ENCODE measurements around the gene HTR4.

The HTR4 gene

GRCh38 chr5:148511810-148512347, 142.4 kb downstream of the HTR4 start:
- Histone ChIP-seq H3K4me1 (ENCODE audit: control insufficient read depth in 2 of 2, insufficient read depth in 1 of 2, low read depth in 1 of 2, low read length in 2 of 2) (no peaks in the 10 kb centered on the region), H2BK12ac (ENCODE audit: low read length) (no peak overlapping the region), H3K4me3 (ENCODE audit: low read length in 2 of 2) (no peak overlapping the region), H3K27me3 (ENCODE audit: control insufficient read depth in 3 of 3, insufficient read depth in 3 of 3, low read depth in 1 of 3, low read length in 3 of 3) (no peaks in the 10 kb centered on the region), H4K91ac (ENCODE audit: low read depth, low read length, poor library complexity) (no peak overlapping the region), H2AFZ (ENCODE audit: low read length) (no peak overlapping the region), H3K14ac (ENCODE audit: low read length) (no peak overlapping the region), H3K27ac (replicated peaks; ENCODE audit: low read length) (no peak overlapping the region), H3K36me3 (replicated peaks in 1 of 2; ENCODE audit: control insufficient read depth in 2 of 2, insufficient read depth in 2 of 2, low read length in 2 of 2) (no peaks in the 10 kb centered on the region), H2BK120ac (ENCODE audit: low read depth, low read length) (no peak overlapping the region), H2BK15ac (ENCODE audit: low read length) (no peak overlapping the region), H3K23ac (ENCODE audit: low read depth, low read length, poor library complexity) (no peak overlapping the region), H3K4ac (ENCODE audit: low read length) (no peak overlapping the region), H3K4me2 (ENCODE audit: insufficient read depth, low read length, poor library complexity, severe bottlenecking) (no peak overlapping the region), H4K8ac (ENCODE audit: low read depth, low read length) (no peak overlapping the region), H3K79me1 (ENCODE audit: low read depth, low read length) (no peaks in the 10 kb centered on the region), H2AK5ac (ENCODE audit: low read depth, low read length) (no peak overlapping the region), H3K9ac (ENCODE audit: low read depth, low read length, poor library complexity) (no peak overlapping the region), H3K18ac (ENCODE audit: low read length) (no peak overlapping the region), H2BK5ac (ENCODE audit: low read length) (no peak overlapping the region), H3K9me3 (replicated peaks in 1 of 2; ENCODE audit: control insufficient read depth in 2 of 2, insufficient read depth in 1 of 2, low read depth in 1 of 2, low read length in 2 of 2) (no peaks in the 10 kb centered on the region)
- no peak for DNase-seq (ENCODE audit: low spot score)
- WGBS, 2 donors (ENCODE audit: extremely low coverage in 2 of 2, insufficient read length in 2 of 2, insufficient replicate concordance in 1 of 2) = no CpG with 5 or more reads among the region's 1 CpG

- H2BK120ac ChIP-seq (ENCODE audit: low read depth, low read length) = no peak overlapping the region
Measured at GRCh38 chr5:148509893-148510292, 144.4 kb downstream of the HTR4 start.

GRCh38 chr5:148507648-148508047, 146.7 kb downstream of the HTR4 start:
- WGBS, 2 donors (ENCODE audit: extremely low coverage in 2 of 2, insufficient read length in 2 of 2, insufficient replicate concordance in 1 of 2) = no CpG with 5 or more reads among the region's 3 CpGs

More at GRCh38 chr5:148509893-148510292, 144.4 kb downstream of the HTR4 start:
- Histone ChIP-seq H3K4me2 (ENCODE audit: insufficient read depth, low read length, poor library complexity, severe bottlenecking) (no peak overlapping the region), H4K8ac (ENCODE audit: low read depth, low read length) (no peak overlapping the region), H2BK12ac (ENCODE audit: low read length) (no peak overlapping the region), H3K9me3 (replicated peaks in 1 of 2; ENCODE audit: control insufficient read depth in 2 of 2, insufficient read depth in 1 of 2, low read depth in 1 of 2, low read length in 2 of 2) (no peaks in the 10 kb centered on the region), H3K27me3 (ENCODE audit: control insufficient read depth in 3 of 3, insufficient read depth in 3 of 3, low read depth in 1 of 3, low read length in 3 of 3) (no peaks in the 10 kb centered on the region), H3K4me3 (ENCODE audit: low read length in 2 of 2) (no peak overlapping the region), H4K91ac (ENCODE audit: low read depth, low read length, poor library complexity) (no peak overlapping the region), H3K9ac (ENCODE audit: low read depth, low read length, poor library complexity) (no peak overlapping the region), H3K4me1 (ENCODE audit: control insufficient read depth in 2 of 2, insufficient read depth in 1 of 2, low read depth in 1 of 2, low read length in 2 of 2) (no peaks in the 10 kb centered on the region), H2BK5ac (ENCODE audit: low read length) (no peak overlapping the region), H2AK5ac (ENCODE audit: low read depth, low read length) (no peak overlapping the region), H3K27ac (replicated peaks; ENCODE audit: low read length) (no peak overlapping the region), H3K36me3 (replicated peaks in 1 of 2; ENCODE audit: control insufficient read depth in 2 of 2, insufficient read depth in 2 of 2, low read length in 2 of 2) (no peaks in the 10 kb centered on the region), H2BK15ac (ENCODE audit: low read length) (no peak overlapping the region), H3K23ac (ENCODE audit: low read depth, low read length, poor library complexity) (no peak overlapping the region), H2AFZ (ENCODE audit: low read length) (no peak overlapping the region), H3K79me1 (ENCODE audit: low read depth, low read length) (no peaks in the 10 kb centered on the region), H3K18ac (ENCODE audit: low read length) (peak overlapping the region; percentile 4), H3K4ac (ENCODE audit: low read length) (no peak overlapping the region), H3K14ac (ENCODE audit: low read length) (no peak overlapping the region)
- WGBS, 2 donors (ENCODE audit: extremely low coverage in 2 of 2, insufficient read length in 2 of 2, insufficient replicate concordance in 1 of 2) = no CpG with 5 or more reads among the region's 2 CpGs
- DNase-seq (ENCODE audit: low spot score) = no peak

DNA sequence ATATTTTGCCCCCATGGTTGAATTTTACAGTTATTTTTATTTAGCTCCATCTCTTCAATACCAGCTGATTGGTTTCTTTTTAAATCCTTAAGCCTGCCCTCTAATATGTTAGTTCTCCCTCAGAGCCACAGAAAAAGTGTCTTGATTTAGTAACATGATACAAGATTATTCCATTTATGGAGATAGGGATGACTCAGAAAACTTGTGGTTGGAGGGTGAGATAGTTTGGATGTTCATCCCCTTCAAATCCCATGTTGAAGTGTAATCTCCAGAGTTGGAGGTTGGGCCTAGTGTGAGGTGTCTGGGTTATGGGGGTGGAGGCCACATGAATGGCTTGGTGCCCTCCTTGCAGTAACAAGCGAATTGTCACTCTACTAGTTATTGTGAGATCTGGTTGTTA, 154.9 kb downstream of the HTR4 start:
- H2AFZ ChIP-seq (ENCODE audit: low read length) = no peak overlapping the region
- H3K4me2 ChIP-seq (ENCODE audit: insufficient read depth, low read length, poor library complexity, severe bottlenecking) = no peak overlapping the region
- H4K91ac ChIP-seq (ENCODE audit: low read depth, low read length, poor library complexity) = no peak overlapping the region
- no peak overlapping the region for H3K9ac ChIP-seq (ENCODE audit: low read depth, low read length, poor library complexity)
- no CpG with 5 or more reads among the region's 1 CpG for WGBS, 2 donors (ENCODE audit: extremely low coverage in 2 of 2, insufficient read length in 2 of 2, insufficient replicate concordance in 1 of 2)
- H3K27ac ChIP-seq (replicated peaks; ENCODE audit: low read length) = no peak overlapping the region
- H3K9me3 ChIP-seq (replicated peaks in 1 of 2; ENCODE audit: control insufficient read depth in 2 of 2, insufficient read depth in 1 of 2, low read depth in 1 of 2, low read length in 2 of 2) = no peaks in the 10 kb centered on the region
- H3K79me1 ChIP-seq (ENCODE audit: low read depth, low read length) = no peaks in the 10 kb centered on the region
- H4K8ac ChIP-seq (ENCODE audit: low read depth, low read length) = no peak overlapping the region
- no peak overlapping the region for H3K14ac ChIP-seq (ENCODE audit: low read length)
- H2BK15ac ChIP-seq (ENCODE audit: low read length) = no peak overlapping the region
- H3K23ac ChIP-seq (ENCODE audit: low read depth, low read length, poor library complexity) = no peak overlapping the region
- no peak overlapping the region for H3K18ac ChIP-seq (ENCODE audit: low read length)
- no peak overlapping the region for H2AK5ac ChIP-seq (ENCODE audit: low read depth, low read length)
- H3K4me3 ChIP-seq (ENCODE audit: low read length in 2 of 2) = no peak overlapping the region
- peaks cover 0 to 8% (median 0%) of the 10 kb centered on the region in 3 experiments for H3K27me3 ChIP-seq (ENCODE audit: control insufficient read depth in 3 of 3, insufficient read depth in 3 of 3, low read depth in 1 of 3, low read length in 3 of 3)
- H3K36me3 ChIP-seq (replicated peaks in 1 of 2; ENCODE audit: control insufficient read depth in 2 of 2, insufficient read depth in 2 of 2, low read length in 2 of 2) = no peaks in the 10 kb centered on the region
- H2BK12ac ChIP-seq (ENCODE audit: low read length) = no peak overlapping the region
- H3K4me1 ChIP-seq (ENCODE audit: control insufficient read depth in 2 of 2, insufficient read depth in 1 of 2, low read depth in 1 of 2, low read length in 2 of 2) = no peaks in the 10 kb centered on the region
- no peak overlapping the region for H2BK120ac ChIP-seq (ENCODE audit: low read depth, low read length)
- H3K4ac ChIP-seq (ENCODE audit: low read length) = no peak overlapping the region
- DNase-seq (ENCODE audit: low spot score) = no peak
- no peak overlapping the region for H2BK5ac ChIP-seq (ENCODE audit: low read length)

More at GRCh38 chr5:148507648-148508047, 146.7 kb downstream of the HTR4 start:
- Histone ChIP-seq H3K23ac (ENCODE audit: low read depth, low read length, poor library complexity) (no peak overlapping the region), H3K9me3 (replicated peaks in 1 of 2; ENCODE audit: control insufficient read depth in 2 of 2, insufficient read depth in 1 of 2, low read depth in 1 of 2, low read length in 2 of 2) (no peaks in the 10 kb centered on the region), H3K18ac (ENCODE audit: low read length) (no peak overlapping the region), H3K36me3 (replicated peaks in 1 of 2; ENCODE audit: control insufficient read depth in 2 of 2, insufficient read depth in 2 of 2, low read length in 2 of 2) (no peaks in the 10 kb centered on the region), H3K9ac (ENCODE audit: low read depth, low read length, poor library complexity) (no peak overlapping the region), H3K79me1 (ENCODE audit: low read depth, low read length) (no peaks in the 10 kb centered on the region), H2BK15ac (ENCODE audit: low read length) (no peak overlapping the region), H4K8ac (ENCODE audit: low read depth, low read length) (no peak overlapping the region), H3K4me1 (ENCODE audit: control insufficient read depth in 2 of 2, insufficient read depth in 1 of 2, low read depth in 1 of 2, low read length in 2 of 2) (no peaks in the 10 kb centered on the region), H3K4me2 (ENCODE audit: insufficient read depth, low read length, poor library complexity, severe bottlenecking) (no peak overlapping the region), H2AFZ (ENCODE audit: low read length) (no peak overlapping the region), H2AK5ac (ENCODE audit: low read depth, low read length) (no peak overlapping the region), H3K27me3 (ENCODE audit: control insufficient read depth in 3 of 3, insufficient read depth in 3 of 3, low read depth in 1 of 3, low read length in 3 of 3) (no peaks in the 10 kb centered on the region), H3K4me3 (ENCODE audit: low read length in 2 of 2) (no peak overlapping the region), H2BK5ac (ENCODE audit: low read length) (no peak overlapping the region), H3K27ac (replicated peaks; ENCODE audit: low read length) (no peak overlapping the region), H2BK120ac (ENCODE audit: low read depth, low read length) (no peak overlapping the region), H3K4ac (ENCODE audit: low read length) (no peak overlapping the region), H3K14ac (ENCODE audit: low read length) (no peak overlapping the region), H4K91ac (ENCODE audit: low read depth, low read length, poor library complexity) (no peak overlapping the region), H2BK12ac (ENCODE audit: low read length) (no peak overlapping the region)
- no peak for DNase-seq (ENCODE audit: low spot score)
